GM18519 (cell line): ENCODE measurements around the gene CDCA7.
"Not testable (repeated sequence)": the region's sequence is repeated elsewhere in the genome, so short reads cannot be mapped to it uniquely, and the experiment has no call there.

ENCODE experiments used
- ATAC-seq: cut with Tn5 transposase; IDR thresholded peaks from one replicate; pipeline ENCODE4 v1.9.1; 2021; ENCODE audit warnings: mild to moderate bottlenecking, moderate library complexity; ENCODE audit not compliant: unreplicated experiment, low FRiP score

Gene CDCA7

DNA sequence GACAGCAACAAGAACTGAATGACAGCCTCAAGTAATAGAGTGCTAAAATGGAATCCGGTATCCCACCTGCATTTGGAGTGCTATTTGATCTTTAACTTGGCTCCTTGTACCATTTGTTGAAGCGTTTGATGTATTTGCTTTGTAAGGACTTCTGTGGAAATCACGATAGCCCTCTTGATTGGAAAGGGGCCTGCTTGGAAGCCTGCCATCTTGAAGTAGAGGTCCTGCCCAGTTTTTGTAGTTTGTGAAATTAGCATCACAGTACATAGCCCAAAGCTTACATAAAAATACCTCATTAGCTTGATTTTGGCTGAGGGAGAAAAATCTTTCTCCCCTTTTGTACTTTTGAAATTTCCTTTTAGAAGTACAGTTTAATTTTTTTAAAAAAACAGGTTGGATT lies 2.7 kb downstream of the CDCA7 start:
- ATAC-seq, result no peak

DNA sequence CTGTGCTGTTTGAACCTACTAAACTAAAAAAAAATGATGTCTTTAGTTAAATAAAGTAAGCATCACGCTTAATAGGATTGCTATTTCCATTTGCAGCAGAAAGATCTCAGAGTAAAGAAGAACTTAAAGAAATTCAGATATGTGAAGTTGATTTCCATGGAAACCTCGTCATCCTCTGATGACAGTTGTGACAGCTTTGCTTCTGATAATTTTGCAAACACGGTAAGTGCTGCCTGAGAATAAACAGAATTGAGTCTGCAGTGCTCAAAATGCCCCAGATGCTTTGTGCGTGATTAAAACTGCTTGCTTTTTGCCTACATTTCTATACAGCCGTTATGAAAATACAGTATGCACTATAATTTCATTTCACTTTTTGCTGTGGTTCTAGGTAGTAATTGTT lies 3.9 kb downstream of the CDCA7 start:
- no peak for ATAC-seq

DNA sequence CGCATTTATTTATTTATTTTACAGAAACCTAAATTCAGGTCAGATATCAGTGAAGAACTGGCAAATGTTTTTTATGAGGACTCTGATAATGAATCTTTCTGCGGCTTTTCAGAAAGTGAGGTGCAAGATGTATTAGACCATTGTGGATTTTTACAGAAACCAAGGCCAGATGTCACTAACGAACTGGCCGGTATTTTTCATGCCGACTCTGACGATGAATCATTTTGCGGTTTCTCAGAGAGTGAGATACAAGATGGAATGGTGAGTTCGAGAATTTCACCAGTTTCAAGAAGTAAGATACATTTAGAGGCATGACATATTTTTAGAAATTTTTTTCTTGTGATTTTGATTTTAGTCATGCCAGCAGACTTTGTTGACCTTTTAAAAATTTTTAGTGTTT lies 4.6 kb downstream of the CDCA7 start:
- no peak for ATAC-seq

DNA sequence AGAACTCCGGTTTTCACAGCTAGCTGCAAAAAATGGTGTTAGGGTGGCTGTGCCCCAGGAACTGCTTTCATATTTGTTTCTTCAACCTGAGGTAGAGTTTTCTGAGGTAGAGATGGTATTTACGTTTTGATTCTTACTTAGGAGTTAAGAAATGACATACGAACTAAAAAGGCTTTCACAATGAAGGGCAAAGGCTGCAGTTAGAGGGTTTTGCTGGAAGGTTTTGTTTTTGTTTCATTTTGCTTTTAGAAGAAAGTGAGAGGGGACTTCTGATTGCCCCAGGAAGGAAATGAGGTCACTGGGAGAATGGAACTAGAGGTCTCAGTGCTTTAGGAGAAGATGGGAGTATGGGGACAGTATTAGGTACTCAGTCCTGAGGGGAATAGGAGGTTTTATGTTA lies 15.5 kb downstream of the CDCA7 start:
- no peak for ATAC-seq

DNA sequence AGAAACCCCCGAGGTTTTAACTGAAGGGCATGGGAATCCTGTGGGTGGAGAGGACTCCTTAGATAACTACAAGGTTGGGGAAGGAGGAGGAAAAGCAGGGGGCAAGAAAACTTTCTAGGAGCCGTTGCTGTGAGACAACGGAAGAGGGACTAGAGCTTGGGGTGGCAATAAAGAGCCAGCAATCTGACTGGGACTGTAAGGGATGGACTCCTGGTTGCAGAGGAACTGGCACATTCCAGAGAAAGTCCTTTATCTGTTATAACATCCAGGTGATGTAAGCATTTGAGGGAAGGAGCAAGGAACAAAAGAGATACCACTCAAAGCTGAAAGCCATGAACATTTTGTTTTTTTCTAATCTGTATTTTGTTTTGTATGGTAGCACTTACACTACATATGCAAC lies 16.4 kb downstream of the CDCA7 start:
- no peak for ATAC-seq

DNA sequence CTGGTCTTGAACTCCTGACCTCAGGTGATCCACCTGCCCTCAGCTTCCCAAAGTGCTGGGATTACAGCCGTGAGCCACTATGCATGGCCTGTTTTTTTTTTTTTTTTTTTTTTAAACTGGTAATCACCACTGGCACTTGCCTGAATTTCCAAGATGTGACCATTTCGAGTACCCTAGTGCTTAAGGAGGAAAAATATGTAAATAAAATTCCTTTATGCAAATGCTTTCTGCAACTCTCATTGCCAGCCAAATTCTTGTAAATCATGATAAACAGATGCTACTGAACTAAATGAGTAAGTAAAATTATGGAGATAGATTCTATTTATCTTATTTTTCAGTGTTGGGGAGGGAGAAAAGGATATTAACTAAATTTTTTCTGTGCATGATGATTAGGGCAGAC lies 18.6 kb downstream of the CDCA7 start:
- ATAC-seq, result no peak

DNA sequence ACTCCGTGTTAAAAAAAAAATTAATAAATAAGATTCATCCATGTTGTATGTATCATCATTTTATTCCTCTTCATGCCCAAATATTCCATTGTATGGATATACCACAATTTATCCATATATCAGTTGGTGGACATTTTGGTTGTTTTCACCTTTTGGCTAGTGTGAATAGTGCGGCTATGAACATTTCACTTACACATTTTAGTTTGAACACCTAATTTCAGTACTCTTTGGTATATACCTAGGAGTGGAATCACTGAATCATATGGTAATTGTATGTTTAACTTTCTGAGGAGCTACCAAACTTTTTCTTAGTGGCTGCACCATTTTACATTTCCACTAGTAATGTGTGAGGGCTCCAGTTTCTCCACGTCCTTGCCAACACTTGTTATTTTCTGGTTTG lies 20.0 kb downstream of the CDCA7 start:
- no peak for ATAC-seq

DNA sequence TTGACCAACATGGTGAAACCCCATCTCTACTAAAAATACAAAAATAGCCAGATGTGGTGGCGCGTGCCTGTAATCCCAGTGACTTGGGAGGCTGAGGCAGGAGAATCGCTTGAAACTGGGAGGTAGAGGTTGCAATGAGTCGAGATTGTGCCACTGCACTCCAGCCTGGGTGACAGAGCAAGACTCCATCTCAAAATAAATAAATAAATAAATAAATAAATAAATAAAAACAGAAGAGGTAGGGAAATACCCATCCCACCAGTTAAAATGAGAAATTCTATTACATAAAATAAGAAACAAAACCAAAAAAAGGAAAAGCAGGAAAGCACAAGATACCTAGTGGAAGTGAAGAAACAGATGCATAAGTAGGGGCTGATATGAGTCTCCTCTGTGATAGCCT lies 30.9 kb downstream of the CDCA7 start:
- not testable (repeated sequence) for ATAC-seq

DNA sequence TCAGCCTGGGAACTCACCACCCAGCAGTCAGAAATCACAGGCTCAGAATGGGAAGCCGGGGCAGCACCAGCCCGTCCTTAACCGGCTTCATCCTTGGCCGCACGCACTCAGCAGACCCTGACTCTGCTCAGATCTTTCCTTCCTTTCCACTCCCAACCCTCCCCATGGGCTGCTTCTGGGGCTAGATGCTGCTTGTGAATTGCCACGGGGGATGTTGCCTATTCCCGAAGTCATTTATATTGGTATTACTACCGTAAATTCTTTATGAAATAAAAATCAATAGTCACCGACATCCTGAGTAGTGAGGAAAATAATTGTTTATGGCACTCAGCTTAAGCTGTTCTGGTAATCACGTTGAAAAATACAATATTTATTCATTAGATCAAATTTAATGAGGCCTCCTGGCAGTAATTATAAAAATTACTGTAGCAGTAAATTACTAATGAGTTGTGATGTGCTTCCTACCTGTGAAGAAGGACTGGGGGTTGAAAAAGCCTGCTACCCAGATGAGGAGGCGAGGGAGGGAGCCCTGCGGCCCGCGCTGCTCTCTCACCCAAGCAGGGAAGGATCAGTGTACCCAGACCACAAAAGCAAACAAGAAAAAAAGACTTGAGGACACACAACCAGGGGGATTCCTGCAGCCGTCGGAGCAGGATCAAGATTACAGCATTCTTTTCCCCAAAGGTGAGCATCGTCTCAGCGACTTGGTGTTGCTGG lies 31.5 kb downstream of the CDCA7 start:
- no peak for ATAC-seq

DNA sequence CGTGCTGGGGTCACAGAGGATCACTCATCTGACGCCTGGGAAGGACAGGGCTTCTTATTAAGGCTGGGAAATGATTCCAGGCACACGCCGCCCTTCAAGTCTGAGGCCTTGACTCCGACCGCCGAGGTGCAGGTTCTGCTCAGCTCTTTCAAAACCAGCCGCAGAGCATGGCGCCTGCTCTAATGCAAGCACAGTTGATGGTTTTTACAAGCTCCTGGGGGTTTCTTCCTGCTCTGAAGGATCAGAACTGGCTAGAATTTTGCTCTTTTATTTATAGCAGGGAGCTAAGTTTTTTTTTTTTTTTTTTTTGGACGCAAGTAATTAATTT lies 32.0 kb downstream of the CDCA7 start:
- ATAC-seq, result no peak

DNA sequence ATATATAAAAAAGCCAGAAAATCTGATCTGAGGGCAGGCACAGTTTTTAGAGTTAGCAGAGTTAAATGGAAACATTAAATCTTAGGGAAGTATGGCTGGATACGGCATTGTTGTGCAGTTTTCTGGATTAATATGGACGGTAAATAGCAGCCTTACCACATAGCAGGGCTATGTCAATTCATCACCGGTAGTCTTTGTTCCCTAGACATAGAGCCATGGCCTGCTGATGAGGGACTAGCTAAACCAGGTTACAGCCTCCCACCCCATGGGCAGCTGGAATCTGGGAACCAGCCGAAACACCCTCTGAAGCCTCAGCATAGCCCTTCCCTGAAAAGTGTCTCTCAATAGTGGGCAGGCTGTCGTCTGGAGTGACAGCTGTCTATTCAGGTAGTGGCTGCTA lies 32.4 kb downstream of the CDCA7 start:
- no peak for ATAC-seq

DNA sequence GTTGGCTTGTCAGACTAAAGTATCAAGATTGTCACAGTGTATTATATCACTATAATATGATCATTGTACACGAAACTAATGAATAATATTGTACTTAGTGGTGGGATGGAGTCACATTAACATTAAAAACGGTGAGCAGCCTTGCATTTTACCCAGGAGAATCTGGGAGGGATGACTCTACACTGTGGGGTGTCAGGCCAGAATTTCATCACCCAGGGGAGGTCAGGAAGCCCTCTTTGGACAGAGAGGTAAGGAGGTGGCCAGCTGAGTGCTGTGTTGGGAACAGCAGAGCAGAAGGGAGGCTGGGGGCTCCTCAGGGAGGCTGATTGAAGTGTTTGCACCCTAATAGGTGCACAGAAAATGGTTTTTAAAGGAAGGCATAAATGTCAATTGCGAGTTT lies 33.0 kb downstream of the CDCA7 start:
- no peak for ATAC-seq

DNA sequence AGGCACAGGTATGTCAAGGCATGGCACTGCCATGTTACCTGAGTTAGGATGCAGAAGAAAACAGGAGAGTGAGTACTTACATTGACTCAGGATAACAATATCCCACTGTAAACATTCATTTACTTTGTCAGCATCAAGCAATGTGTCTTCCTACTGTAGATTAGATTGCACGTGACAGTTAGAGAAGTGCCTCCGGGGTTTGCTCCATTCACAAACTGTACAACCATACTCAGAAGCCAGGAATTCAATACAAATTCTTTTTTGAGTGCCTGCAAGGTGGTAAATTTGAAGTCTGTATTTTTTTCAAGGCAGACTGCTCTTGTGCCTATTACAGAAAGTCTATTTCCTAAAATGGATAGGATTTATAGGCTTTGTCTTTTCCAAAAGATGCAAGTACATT lies 34.1 kb downstream of the CDCA7 start:
- no peak for ATAC-seq

DNA sequence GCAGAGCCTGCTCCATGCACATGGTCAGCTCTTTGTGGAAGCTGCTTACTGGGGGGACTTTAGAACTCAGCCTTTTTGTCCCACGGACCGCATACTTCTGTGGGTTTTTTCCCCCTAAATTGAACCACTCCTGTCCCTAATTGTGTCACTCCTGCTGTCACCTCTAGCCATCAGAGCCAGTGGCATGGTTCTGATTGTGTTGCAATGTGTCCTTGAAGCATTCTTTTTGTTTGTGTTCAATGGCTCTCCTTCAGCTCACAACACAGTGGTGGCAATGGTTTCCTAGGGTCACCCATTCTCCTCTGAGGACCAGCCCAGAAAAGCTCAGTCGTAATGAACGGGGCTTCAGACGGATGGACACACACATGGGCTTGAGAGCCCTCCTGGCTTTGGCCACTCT lies 35.4 kb downstream of the CDCA7 start:
- ATAC-seq, result no peak

DNA sequence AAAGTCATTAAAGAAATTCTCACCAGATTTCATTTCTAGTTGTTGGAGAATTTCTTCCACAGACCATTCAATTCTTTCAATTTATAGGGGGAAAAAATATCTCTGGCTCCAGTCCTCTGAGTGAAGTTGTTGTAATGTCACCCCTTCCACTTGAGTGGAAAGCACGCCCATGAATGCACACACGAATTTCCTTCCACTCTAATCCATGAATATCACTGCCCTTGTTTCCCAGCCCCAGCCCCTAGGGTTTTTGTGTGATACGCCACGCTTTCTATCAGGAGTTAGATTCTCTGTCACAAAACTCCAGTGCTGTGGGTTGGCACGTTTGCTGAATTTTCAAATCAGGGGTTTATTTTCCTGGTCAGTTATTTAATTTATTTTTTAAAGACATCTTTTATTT lies 38.1 kb downstream of the CDCA7 start:
- no peak for ATAC-seq

DNA sequence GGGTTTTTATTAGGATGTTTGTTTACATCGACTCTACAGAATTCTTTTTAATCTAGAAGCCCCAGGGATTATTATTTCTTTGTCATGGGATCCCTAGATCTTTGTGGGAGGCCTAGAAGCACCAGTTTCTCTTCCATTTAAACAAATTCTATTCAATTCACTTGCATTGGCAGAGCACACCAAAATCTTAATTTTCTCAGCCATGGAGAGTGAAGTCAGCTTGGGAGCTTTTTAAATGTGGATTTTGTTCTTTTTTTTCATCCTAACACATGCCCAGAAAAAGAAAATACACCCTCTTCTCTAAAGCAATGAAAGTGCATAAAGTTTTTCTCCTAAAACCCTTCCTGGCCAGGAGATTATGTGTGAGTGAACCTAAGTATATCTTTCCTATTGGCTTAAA lies 38.5 kb downstream of the CDCA7 start:
- ATAC-seq, result no peak

DNA sequence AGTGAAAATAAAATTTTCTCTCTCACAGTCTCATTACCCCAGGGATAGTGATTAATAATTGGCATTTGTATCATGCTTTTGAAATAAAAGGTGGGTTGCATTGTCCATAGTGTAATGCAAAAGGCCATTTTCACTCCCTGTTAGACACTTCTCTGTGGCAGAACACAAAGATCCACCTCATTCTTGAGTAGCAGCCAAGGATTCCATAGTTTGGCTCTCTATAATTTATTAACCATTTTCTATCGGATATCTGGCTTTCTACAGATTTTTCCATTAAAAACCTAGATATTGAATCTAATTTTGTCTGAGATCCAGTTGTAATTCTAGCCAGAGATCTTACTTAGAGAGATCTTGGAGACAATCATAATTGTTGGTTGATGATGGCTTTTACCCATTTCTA lies 39.0 kb downstream of the CDCA7 start:
- no peak for ATAC-seq

DNA sequence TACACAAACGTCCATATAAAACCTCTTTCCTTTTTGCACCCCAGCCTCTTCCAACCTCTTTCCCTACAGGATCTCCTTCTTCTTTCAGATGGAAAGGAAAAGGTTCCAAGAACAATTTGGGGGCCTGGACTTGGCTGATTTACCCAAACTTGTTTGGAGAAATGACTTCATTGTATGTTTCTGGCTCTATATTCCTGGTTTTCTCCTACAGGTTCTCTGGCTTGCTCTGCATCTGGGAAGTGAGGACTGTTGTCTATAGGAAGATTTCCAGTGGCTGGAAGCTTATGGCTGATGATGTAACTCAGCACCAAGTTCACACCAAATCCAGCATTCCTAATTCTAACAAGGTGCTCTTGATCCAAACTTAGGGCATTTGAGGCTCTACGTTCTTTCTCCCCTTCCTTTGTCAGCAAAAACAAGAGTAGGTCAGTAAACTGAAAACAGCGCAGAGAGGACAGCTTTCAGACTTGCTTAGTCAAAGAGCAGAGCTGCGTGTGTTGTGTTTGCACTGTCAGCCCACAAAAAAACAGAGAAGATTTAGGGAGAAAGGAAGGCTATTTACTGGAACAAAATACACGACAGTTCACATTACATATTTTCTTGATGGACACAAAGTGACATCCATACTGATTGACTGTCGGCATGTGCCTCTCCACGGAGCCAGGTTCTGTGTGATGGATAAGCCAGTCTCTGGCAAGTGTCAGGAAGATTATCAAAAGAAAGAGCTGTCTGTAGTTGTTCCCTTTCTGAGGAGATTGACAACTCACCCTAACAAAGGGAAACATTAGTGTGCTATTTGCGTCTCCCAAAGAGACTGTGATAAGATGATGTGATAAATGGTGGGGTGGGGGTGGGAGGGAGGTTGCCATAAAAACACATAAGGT lies 39.7 kb downstream of the CDCA7 start:
- ATAC-seq, result no peak

DNA sequence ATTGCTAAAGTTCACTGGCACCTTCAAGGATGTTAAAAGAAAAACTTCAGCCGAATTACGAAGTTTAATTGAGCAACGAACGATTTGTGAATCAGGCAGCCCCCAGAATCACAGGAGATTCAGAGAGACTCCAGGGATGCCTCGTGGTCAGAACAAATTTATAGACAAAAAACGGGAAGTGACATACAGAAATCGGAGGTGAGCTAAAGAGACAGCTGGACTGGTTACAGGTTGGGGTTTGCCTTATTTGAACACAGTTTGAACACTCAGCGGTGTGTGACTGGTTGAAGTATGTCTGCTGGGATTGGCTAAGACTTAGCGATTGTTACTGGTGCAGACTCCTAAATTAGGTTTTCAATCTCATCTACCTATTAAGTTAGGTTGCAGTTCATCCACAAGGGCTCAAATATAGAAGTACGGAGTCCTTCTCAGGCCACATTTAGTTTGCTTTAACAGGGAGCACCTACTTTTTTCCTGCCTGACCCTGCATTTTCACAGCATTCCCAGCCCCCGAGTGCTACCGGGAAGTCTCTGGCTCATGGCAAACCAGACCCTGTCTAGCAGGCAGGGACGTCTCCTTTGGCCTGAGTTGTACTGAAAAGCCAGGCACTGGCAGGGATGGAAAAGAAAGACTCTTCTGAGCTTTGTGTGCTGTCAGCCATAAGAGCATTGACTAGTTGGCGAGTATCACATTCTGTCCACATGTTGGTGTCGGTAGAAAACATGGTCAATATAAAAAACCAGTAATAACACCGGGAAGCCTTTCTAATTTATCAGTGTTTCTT lies 41.1 kb downstream of the CDCA7 start:
- no peak for ATAC-seq

DNA sequence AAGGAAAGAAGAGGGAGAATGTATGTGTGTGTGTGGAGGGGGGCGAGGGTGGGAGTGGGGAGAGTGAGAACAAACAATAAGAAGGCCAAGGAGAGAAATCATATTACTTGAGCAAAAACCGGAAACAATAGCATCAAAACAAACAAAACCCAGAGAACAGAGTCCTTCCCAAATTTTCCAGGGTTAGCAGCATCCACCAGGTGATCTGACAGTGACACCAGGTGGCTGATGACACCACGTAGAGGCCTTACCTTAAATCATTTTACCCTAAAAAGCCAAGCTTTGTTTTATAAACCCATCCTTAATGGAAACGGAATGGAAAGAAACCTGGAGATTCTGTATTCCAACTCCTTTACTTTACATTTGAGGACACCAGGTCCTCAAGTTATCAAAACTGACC lies 42.9 kb downstream of the CDCA7 start:
- no peak for ATAC-seq

DNA sequence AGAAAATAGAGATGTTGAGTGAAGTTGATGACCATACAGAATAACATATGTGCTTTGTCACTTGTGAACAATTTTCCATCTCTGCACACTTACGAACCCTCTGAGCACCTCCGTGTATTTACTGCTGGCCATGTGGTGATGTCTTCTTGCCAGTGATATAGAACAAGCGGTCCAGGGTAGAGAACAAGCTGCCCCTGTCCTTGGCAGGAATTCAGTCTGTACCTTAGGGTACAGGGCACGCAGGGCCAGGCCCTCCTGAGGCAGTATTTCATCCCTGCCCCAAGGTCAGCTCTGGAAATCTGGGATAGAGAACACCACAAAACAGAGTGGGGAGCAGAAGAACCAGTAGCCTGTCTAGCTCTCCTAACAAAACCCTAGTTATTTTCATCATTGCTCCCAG lies 44.6 kb downstream of the CDCA7 start:
- ATAC-seq, result no peak
